GM21390 (cell line): ENCODE data around the gene DDIT4L.
"Not testable (repeated sequence)": the region's sequence is repeated elsewhere in the genome, so short reads cannot be mapped to it uniquely, and the experiment has no call there.

ENCODE experiments used
- ATAC-seq: cut with Tn5 transposase; IDR thresholded peaks from one replicate; pipeline ENCODE4 v1.9.1; 2021; ENCODE audit not compliant: unreplicated experiment

Gene DDIT4L

GRCh38 chr4:100189820-100190642 lies at the start of gene DDIT4L:
Gene DDIT4L (minus strand): TSS chr4:100190468. CDS start chr4:100189983, 485 bp downstream.
- ATAC-seq: no peak

- no peak for ATAC-seq
These were observed 49.7 kb upstream of the DDIT4L start for GRCh38 chr4:100240008-100240407.

GRCh38 chr4:100224721-100225120 lies 34.5 kb upstream of the DDIT4L start:
- ATAC-seq: no peak

GRCh38 chr4:100224160-100224559 lies 33.9 kb upstream of the DDIT4L start:
- no peak for ATAC-seq

- ATAC-seq: peak; percentile 82
These were observed 18.7 kb upstream of the DDIT4L start for GRCh38 chr4:100208964-100209363.

GRCh38 chr4:100208459-100208858 lies 18.2 kb upstream of the DDIT4L start:
- peak; percentile 6 for ATAC-seq

GRCh38 chr4:100206850-100207249 lies 16.6 kb upstream of the DDIT4L start:
- no peak for ATAC-seq

- no peak for ATAC-seq
These were observed 7.8 kb upstream of the DDIT4L start for GRCh38 chr4:100198061-100198460.

GRCh38 chr4:100196388-100197071 lies 6.3 kb upstream of the DDIT4L start:
- ATAC-seq: not testable (repeated sequence)

- ATAC-seq: no peak
These were observed 654 bp upstream of the DDIT4L start for GRCh38 chr4:100190643-100191600.

- ATAC-seq: no peak
These were observed 1.4 kb downstream of the DDIT4L start for GRCh38 chr4:100188829-100189228.

- no peak for ATAC-seq
These were observed 2.5 kb downstream of the DDIT4L start for GRCh38 chr4:100187781-100188180.

GRCh38 chr4:100184787-100185186 lies 5.5 kb downstream of the DDIT4L start:
- no peak for ATAC-seq

- ATAC-seq: no peak
These were observed 12.4 kb downstream of the DDIT4L start for GRCh38 chr4:100177855-100178254.

GRCh38 chr4:100177126-100177525 lies 13.1 kb downstream of the DDIT4L start:
- ATAC-seq: no peak

- ATAC-seq: no peak
These were observed 14.4 kb downstream of the DDIT4L start for GRCh38 chr4:100175858-100176257.

- ATAC-seq: no peak
These were observed 15.3 kb downstream of the DDIT4L start for GRCh38 chr4:100174985-100175383.

GRCh38 chr4:100170986-100171385 lies 19.3 kb downstream of the DDIT4L start:
- ATAC-seq: no peak

- no peak for ATAC-seq
These were observed 20.5 kb downstream of the DDIT4L start for GRCh38 chr4:100169491-100170485.

GRCh38 chr4:100168521-100168920 lies 21.7 kb downstream of the DDIT4L start:
- no peak for ATAC-seq
